Stimulated activated CD8-positive, alpha-beta memory T cell treated with anti-CD3 and anti-CD28 coated beads, Interleukin-15, amount 100 ng/mL, for 48 hours (primary cell): ENCODE data around the gene ORM1.
"Not testable (repeated sequence)": the region's sequence is repeated elsewhere in the genome, so short reads cannot be mapped to it uniquely, and the experiment has no call there.

Source experiments
- DNase-seq, 2 donors: peaks; one replicate each; pipeline ENCODE4 v3.0.0-alpha.2; 2020; ENCODE audit warnings: low read depth in 2 of 2

The ORM1 gene

GRCh38 chr9:114322831-114323531, at the start of gene ORM1:
ORM1 (plus strand) TSS chr9:114323098; CDS start chr9:114323134, 36 bp downstream.
- DNase-seq, result not testable (repeated sequence)

GRCh38 chr9:114273461-114273881, 49.4 kb upstream of the ORM1 start:
- no peak for DNase-seq

- DNase-seq, result no peak
Measured at GRCh38 chr9:114274217-114274616, 48.7 kb upstream of the ORM1 start.

- no peak for DNase-seq
Measured at GRCh38 chr9:114275246-114276004, 47.5 kb upstream of the ORM1 start.

GRCh38 chr9:114276908-114277821, 45.7 kb upstream of the ORM1 start:
- no peak for DNase-seq

GRCh38 chr9:114278356-114278755, 44.5 kb upstream of the ORM1 start:
- DNase-seq, result no peak

- no peak for DNase-seq
Measured at GRCh38 chr9:114278881-114279570, 43.9 kb upstream of the ORM1 start.

- DNase-seq, result no peak
Measured at GRCh38 chr9:114279693-114280092, 43.2 kb upstream of the ORM1 start.

GRCh38 chr9:114280636-114281472, 42.0 kb upstream of the ORM1 start:
- no peak for DNase-seq

- no peak for DNase-seq
Measured at GRCh38 chr9:114281473-114282103, 41.3 kb upstream of the ORM1 start.

- DNase-seq, result no peak
Measured at GRCh38 chr9:114282104-114282485, 40.8 kb upstream of the ORM1 start.

GRCh38 chr9:114282507-114282906, 40.4 kb upstream of the ORM1 start:
- DNase-seq, result no peak

- DNase-seq, result peak in 1 of 2 donors; percentile 14
Measured at GRCh38 chr9:114282926-114283325, 40.0 kb upstream of the ORM1 start.

GRCh38 chr9:114283551-114284111, 39.3 kb upstream of the ORM1 start:
- DNase-seq, result no peak

- no peak for DNase-seq
Measured at GRCh38 chr9:114284316-114285060, 38.4 kb upstream of the ORM1 start.

GRCh38 chr9:114285166-114285867, 37.6 kb upstream of the ORM1 start:
- DNase-seq, result no peak

- no peak for DNase-seq
Measured at GRCh38 chr9:114286146-114286679, 36.7 kb upstream of the ORM1 start.
